ENCODE results near the gene CC2D2A. TPM values are rescaled to one million over a fixed set of nuclear protein-coding genes. Genes with fewer than 3 reads are reported as not detected.

CC2D2A gene
- total and polyA plus RNA-seq, 10 of the 15 experiments (the other 5 are each of a cell fraction or from before 2014, with no cell fraction given) = 0.04 to 1.1 (median 0.26) TPM

- DNase-seq (ENCODE audit: low read depth, low spot score) = no peak
- in situ Hi-C loops (cut with MboI) (no loop called here), intact Hi-C loops (cut with micrococcal nuclease; ENCODE audit: unreplicated experiment) (no loop called here)
- no TSS peak for BruUV-seq (replicated peaks)
- H2AFZ ChIP-seq (ENCODE audit: control insufficient read depth, low read depth, low read length) = no peak overlapping the region
- TF ChIP-seq REST (IDR thresholded peaks at IDR 0.05; ENCODE audit: low read depth, low read length) (peak; percentile 75), FOS (IDR thresholded peaks at IDR 0.05; ENCODE audit: borderline replicate concordance, extremely low read depth, insufficient read length) (no peak), CREB1 (IDR thresholded peaks at IDR 0.05; ENCODE audit: low read depth) (no peak), ZZZ3 (IDR thresholded peaks at IDR 0.05; ENCODE audit: control insufficient read depth, insufficient read length, low read depth) (no peak)
- H3K79me2 ChIP-seq (ENCODE audit: control insufficient read depth, insufficient read depth, low read length) = no peaks in the 10 kb centered on the region
- no peaks in the 10 kb centered on the region for H3K27me3 ChIP-seq (replicated peaks in 1 of 2; ENCODE audit: control insufficient read depth in 2 of 2, insufficient read depth in 2 of 2, low read length in 1 of 2)
- CTCF ChIA-PET = no interaction called here
- POLR2A ChIA-PET = no interaction called here
- no peak overlapping the region for H3K27ac ChIP-seq (ENCODE audit: control insufficient read depth, insufficient read depth)
- no peaks in the 10 kb centered on the region for H3K9me3 ChIP-seq (replicated peaks; ENCODE audit: control insufficient read depth, insufficient read depth, low read length)
- H3K4me1 ChIP-seq (ENCODE audit: control insufficient read depth, insufficient read depth, low read length) = no peaks in the 10 kb centered on the region
- SMC1A ChIA-PET (ENCODE audit: uncharacterized antibody, unreplicated experiment) = no interaction called here
- H3K4me2 ChIP-seq (ENCODE audit: control insufficient read depth, insufficient read depth) = no peak overlapping the region
- H3K9ac ChIP-seq (ENCODE audit: control insufficient read depth, insufficient read depth, low read length) = no peak overlapping the region
- H4K20me1 ChIP-seq (ENCODE audit: control insufficient read depth, insufficient read depth) = no peaks in the 10 kb centered on the region
- WGBS (ENCODE audit: insufficient coverage, insufficient replicate concordance, low lambda C conversion rate, missing lambda C conversion rate) = 55% methylated on average over 6 of the region's 6 CpGs
- FAIRE-seq = no peak
- ATAC-seq = no peak
- RAD21 ChIA-PET (ENCODE audit: unreplicated experiment) = no interaction called here
- no peaks in the 10 kb centered on the region for H3K36me3 ChIP-seq (ENCODE audit: control insufficient read depth in 2 of 2, insufficient read depth in 2 of 2, low read length in 1 of 2)
- no peak overlapping the region for H3K4me3 ChIP-seq
These were observed 94.2 kb downstream of the CC2D2A start for GRCh38 chr4:15563871-15564270.

- no peak overlapping the region for H2AFZ ChIP-seq (ENCODE audit: control insufficient read depth, low read depth, low read length)
- no peaks in the 10 kb centered on the region for H3K79me2 ChIP-seq (ENCODE audit: control insufficient read depth, insufficient read depth, low read length)
- DNase-seq (ENCODE audit: low read depth, low spot score) (no peak), FAIRE-seq (no peak), ATAC-seq (no peak)
- no peaks in the 10 kb centered on the region for H3K27me3 ChIP-seq (replicated peaks in 1 of 2; ENCODE audit: control insufficient read depth in 2 of 2, insufficient read depth in 2 of 2, low read length in 1 of 2)
- no peaks in the 10 kb centered on the region for H3K9me3 ChIP-seq (replicated peaks; ENCODE audit: control insufficient read depth, insufficient read depth, low read length)
- ChIA-PET CTCF (no interaction called here), RAD21 (ENCODE audit: unreplicated experiment) (no interaction called here), SMC1A (ENCODE audit: uncharacterized antibody, unreplicated experiment) (no interaction called here), POLR2A (no interaction called here)
- H3K4me3 ChIP-seq = no peak overlapping the region
- H3K9ac ChIP-seq (ENCODE audit: control insufficient read depth, insufficient read depth, low read length) = no peak overlapping the region
- H3K27ac ChIP-seq (ENCODE audit: control insufficient read depth, insufficient read depth) = no peak overlapping the region
- no peaks in the 10 kb centered on the region for H3K4me1 ChIP-seq (ENCODE audit: control insufficient read depth, insufficient read depth, low read length)
- no TSS peak for BruUV-seq (replicated peaks)
- no peaks in the 10 kb centered on the region for H4K20me1 ChIP-seq (ENCODE audit: control insufficient read depth, insufficient read depth)
- H3K36me3 ChIP-seq (ENCODE audit: control insufficient read depth in 2 of 2, insufficient read depth in 2 of 2, low read length in 1 of 2) = no peaks in the 10 kb centered on the region
- intact Hi-C loops (cut with micrococcal nuclease; ENCODE audit: unreplicated experiment) = no loop called here
- no peak overlapping the region for H3K4me2 ChIP-seq (ENCODE audit: control insufficient read depth, insufficient read depth)
- in situ Hi-C loops (cut with MboI) = no loop called here
- TF ChIP-seq PBX3 (IDR thresholded peaks at IDR 0.05; ENCODE audit: insufficient replicate concordance, low read depth, low read length) (no peak), MLLT1 (IDR thresholded peaks at IDR 0.05) (no peak), ZBTB11 (CRISPR knock-in tag; IDR thresholded peaks at IDR 0.05) (no peak), FOXM1 (IDR thresholded peaks at IDR 0.05; ENCODE audit: low read depth, low read length) (no peak)
These were observed 99.1 kb downstream of the CC2D2A start for GRCh38 chr4:15568821-15569220.

All from GM12878 (cell line).